HG02938 (cell line): ENCODE data around the gene UCMA.
"Not testable (repeated sequence)": the region's sequence is repeated elsewhere in the genome, so short reads cannot be mapped to it uniquely, and the experiment has no call there.

Experiments used
- ATAC-seq: cut with Tn5 transposase; IDR thresholded peaks from one replicate; pipeline ENCODE4 v1.9.1; 2021; ENCODE audit warnings: mild to moderate bottlenecking, moderate library complexity; ENCODE audit not compliant: unreplicated experiment

The UCMA gene

GRCh38 chr10:13234736-13235135, 562 bp upstream of the UCMA start:
- ATAC-seq: not testable (repeated sequence)

- ATAC-seq: no peak
Measured at GRCh38 chr10:13233358-13233757, 816 bp downstream of the UCMA start.

DNA sequence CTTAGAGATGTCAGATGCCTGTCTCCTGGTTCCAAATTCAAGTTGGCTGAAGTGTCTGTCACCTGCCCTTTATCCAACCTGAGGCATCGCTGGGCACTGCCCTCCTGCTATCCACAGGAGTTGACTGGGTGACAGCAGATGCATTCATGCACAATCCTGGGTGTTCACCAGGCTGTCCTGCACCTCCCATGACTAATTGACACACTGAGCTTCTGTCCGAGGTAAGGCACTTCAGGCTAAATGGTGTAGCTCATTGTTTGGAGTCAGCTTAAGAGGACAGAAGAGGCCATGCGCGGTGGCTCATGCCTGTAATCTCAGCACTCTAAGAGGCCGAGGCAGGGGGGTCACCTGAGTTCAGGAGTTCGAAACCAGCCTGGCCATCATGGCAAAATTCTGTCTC, 2.4 kb downstream of the UCMA start:
- no peak for ATAC-seq

- no peak for ATAC-seq
Measured at GRCh38 chr10:13231190-13231589, 3.0 kb downstream of the UCMA start.

DNA sequence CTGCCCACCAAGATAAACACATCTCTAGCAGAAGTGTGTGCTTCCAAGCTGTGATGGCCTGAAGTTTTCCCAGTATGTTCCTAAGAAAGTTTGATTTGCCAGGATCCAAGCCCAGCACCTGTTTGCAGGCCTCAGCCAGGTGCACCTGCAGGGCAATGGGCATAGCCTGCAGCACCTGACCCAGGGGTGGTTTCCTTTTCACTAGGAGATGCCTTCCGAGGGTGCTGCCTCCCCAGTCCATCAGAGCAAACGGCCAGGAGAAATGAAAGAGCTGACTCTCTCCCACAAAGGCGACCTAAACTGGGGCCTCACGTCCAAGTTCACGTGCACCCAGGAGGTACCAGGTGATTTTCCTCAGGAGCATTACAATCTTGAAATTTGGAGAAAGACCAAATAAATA, 7.1 kb downstream of the UCMA start:
- ATAC-seq: no peak

GRCh38 chr10:13225601-13226000, 8.6 kb downstream of the UCMA start:
- no peak for ATAC-seq

GRCh38 chr10:13224210-13224995, 9.8 kb downstream of the UCMA start:
- ATAC-seq: no peak

- no peak for ATAC-seq
Measured at GRCh38 chr10:13223241-13223640, 10.9 kb downstream of the UCMA start.

- ATAC-seq: no peak
Measured at GRCh38 chr10:13222566-13222965, 11.6 kb downstream of the UCMA start.

DNA sequence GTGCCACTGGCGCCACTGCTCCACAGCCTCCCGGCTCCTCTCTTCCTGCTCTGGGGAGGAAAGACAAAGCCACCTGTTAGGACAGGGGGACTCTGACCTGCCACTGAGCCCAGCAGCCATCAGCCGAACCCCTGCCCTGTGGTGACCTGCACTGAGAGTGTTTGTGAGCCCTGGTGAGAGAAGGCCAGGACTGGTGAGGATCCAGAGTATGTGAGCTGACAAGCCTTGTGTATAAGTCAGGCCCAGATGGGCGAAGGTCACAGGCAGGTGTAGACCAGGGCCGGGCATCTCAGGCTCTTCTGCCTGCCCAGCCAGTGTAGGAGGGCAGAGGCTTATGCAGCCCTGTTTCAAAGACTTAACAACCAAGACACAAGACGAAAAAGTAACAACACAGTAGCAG, 12.0 kb downstream of the UCMA start:
- ATAC-seq: no peak

GRCh38 chr10:13221572-13221971, 12.6 kb downstream of the UCMA start:
- ATAC-seq: no peak

- ATAC-seq: no peak
Measured at GRCh38 chr10:13219685-13220670, 14.2 kb downstream of the UCMA start.

GRCh38 chr10:13218878-13219277, 15.3 kb downstream of the UCMA start:
- ATAC-seq: no peak

DNA sequence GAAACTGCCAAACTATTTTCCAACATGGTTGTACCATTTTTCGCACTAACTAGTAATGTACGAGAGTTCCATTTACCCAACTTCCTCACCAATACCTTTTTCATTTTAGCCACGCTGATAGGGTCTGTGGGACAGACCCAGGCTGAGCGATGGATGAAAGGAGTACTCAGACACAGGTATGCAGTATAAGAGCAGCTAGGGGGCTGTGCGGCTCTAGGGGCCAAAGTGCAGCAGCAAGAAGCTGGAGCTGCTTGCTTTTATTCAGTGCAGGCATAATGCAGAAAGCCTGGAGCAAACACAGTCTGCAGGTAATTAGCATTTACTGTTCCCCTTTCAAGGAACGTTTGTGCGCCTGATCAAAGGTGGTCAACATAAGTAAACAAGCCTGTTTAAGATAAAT, 21.0 kb downstream of the UCMA start:
- ATAC-seq: no peak

DNA sequence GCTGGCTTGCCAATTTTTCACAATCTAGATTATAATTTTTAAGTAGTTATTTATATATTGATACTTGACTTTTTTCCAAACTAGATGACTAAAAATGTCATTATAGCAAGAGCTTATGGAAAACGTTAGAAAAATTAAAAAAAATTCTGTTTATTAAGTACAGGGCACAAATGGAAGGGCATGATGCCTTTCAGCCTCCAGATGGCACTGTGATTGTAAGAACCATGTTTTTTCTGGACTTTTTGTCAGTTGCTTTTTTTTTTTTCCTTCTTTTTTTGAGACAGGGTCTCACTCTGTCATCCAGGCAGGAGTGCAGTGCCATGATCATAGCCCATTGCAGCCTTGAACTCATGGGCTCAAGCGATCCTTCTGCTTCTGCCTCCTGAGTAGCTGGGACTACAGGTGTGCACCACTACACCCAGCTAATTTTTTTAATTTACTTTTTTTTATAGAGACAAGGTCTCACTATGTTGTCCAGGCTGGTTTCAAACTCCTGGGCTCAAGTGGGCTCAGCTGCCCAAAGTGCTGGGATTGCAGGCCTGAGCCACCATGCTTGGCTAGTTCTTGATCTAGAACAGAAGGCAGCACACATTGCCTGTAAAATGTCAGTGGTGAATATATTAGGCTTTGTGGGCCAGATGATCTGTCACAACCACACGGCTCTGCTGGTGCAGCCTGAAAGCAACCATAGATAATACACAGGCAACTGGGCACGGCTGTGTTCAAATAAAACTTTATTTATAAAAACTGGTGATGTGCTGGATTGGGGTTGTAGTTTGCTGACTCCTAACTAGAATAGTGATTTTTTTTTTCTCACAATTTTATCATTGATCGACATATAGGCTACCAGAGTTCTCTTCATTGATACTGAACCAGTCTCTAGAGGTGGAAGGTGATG, 27.4 kb downstream of the UCMA start:
- ATAC-seq: no peak

GRCh38 chr10:13206091-13206490, 28.1 kb downstream of the UCMA start:
- ATAC-seq: no peak

- no peak for ATAC-seq
Measured at GRCh38 chr10:13201132-13201531, 33.0 kb downstream of the UCMA start.

DNA sequence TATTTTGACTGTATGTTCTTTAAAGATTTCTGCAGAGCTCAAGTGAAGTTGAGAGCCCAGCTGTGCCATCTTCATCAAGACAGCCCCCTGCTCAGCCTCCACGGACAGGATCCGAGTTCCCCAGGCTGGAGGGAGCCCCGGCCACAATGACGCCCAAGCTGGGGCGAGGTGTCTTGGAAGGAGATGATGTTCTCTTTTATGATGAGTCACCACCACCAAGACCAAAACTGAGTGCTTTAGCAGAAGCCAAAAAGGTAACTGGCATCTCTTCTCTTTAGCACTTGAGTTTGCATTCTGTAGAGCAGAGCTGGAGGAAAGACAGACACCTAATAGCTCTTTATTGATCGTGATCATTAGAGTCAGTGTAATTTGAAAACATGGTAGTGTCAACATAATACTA, 39.2 kb downstream of the UCMA start:
- no peak for ATAC-seq

DNA sequence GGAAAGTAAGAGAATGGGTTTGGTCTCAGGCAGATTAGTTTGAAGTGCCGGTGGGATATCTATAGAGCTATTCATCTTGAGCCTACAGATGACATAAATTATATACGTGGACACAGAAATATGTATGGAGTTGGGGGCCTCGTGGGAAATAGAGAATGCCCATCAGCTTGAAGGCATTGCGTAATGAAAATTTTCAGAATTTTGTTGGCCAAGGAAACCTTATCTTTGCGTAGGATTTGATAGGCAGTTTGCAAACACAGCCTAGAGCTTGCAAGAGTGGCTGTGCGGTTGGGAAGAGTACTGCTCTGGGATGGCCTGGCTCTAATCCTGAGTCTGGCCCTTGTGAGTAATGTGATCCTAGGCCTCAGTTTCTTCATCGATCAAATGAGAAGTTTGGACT, 40.5 kb downstream of the UCMA start:
- ATAC-seq: no peak

GRCh38 chr10:13191362-13191761, 42.8 kb downstream of the UCMA start:
- no peak for ATAC-seq

- ATAC-seq: no peak
Measured at GRCh38 chr10:13190816-13191215, 43.4 kb downstream of the UCMA start.
